SJSA1 (cell line): ENCODE data around the gene IL12RB1. TPM values are rescaled to one million over a fixed set of nuclear protein-coding genes. Genes with fewer than 3 reads are reported as not detected.
"Not testable (repeated sequence)": the region's sequence is repeated elsewhere in the genome, so short reads cannot be mapped to it uniquely, and the experiment has no call there.

Experiments
- DNase-seq, 2 experiments: peaks; one replicate each; pipeline ENCODE4 v3.0.0-alpha.2; 2015 to 2020; ENCODE audit warnings: low spot score in 2 of 2, low read depth in 1 of 2
- H3K27ac ChIP-seq: fragments of 250-450 bp; sonication (Bioruptor Pico); 2 replicates; pipeline ENCODE4 v1.5.1; 2020; ENCODE audit warnings: mild to moderate bottlenecking, moderate library complexity
- H3K27me3 ChIP-seq: fragments of 250-450 bp; sonication (Bioruptor Pico); replicated peaks from 2 replicates; pipeline ENCODE4 v1.5.1; 2020; ENCODE audit warnings: mild to moderate bottlenecking, moderate library complexity
- H3K36me3 ChIP-seq: fragments of 250-450 bp; sonication (Bioruptor Pico); 2 replicates; pipeline ENCODE4 v1.5.1; 2020; ENCODE audit warnings: mild to moderate bottlenecking
- H3K4me1 ChIP-seq: fragments of 250-450 bp; sonication (Bioruptor Pico); replicated peaks from 2 replicates; pipeline ENCODE4 v1.6.1; 2021; ENCODE audit warnings: mild to moderate bottlenecking
- H3K4me3 ChIP-seq: fragments of 250-450 bp; sonication (Bioruptor Pico); 2 replicates; pipeline ENCODE4 v1.5.1; 2020; ENCODE audit warnings: mild to moderate bottlenecking
- H3K9me3 ChIP-seq: fragments of 250-450 bp; sonication (Bioruptor Pico); replicated peaks from 2 replicates; pipeline ENCODE4 v1.5.1; 2020; ENCODE audit warnings: mild to moderate bottlenecking
- total RNA-seq: library from RNA; depleted of rRNA; stranded (reverse); fragments of >200 nt; shearing (Covaris generic); gene quantifications from 2 replicates; pipeline ENCODE4 v1.2.3, GENCODE V29; 2014

IL12RB1 gene
- total RNA-seq, 1 experiment from 2014 or later, result 0.21 TPM

- no peaks in the 10 kb centered on the region for H3K27me3 ChIP-seq
- no peaks in the 10 kb centered on the region for H3K36me3 ChIP-seq
- peaks cover 21% of the 10 kb centered on the region for H3K4me1 ChIP-seq
- no peaks in the 10 kb centered on the region for H3K9me3 ChIP-seq
- no peak overlapping the region for H3K27ac ChIP-seq
- H3K4me3 ChIP-seq, result no peak overlapping the region
- DNase-seq, result no peak
Measured at GRCh38 chr19:18041054-18041453, 45.7 kb downstream of the IL12RB1 start.

GRCh38 chr19:18032102-18032501, 54.6 kb downstream of the IL12RB1 start:
- H3K27ac ChIP-seq, H3K36me3 ChIP-seq, DNase-seq, H3K9me3 ChIP-seq, H3K4me3 ChIP-seq, H3K27me3 ChIP-seq: not testable (repeated sequence)
- H3K4me1 ChIP-seq, result peaks cover 20% of the 10 kb centered on the region

- not testable (repeated sequence) for H3K36me3 ChIP-seq, H3K27me3 ChIP-seq, H3K27ac ChIP-seq, H3K4me3 ChIP-seq, DNase-seq, H3K9me3 ChIP-seq
- peaks cover 20% of the 10 kb centered on the region for H3K4me1 ChIP-seq
Measured at GRCh38 chr19:18031401-18031800, 55.3 kb downstream of the IL12RB1 start.

- H3K36me3 ChIP-seq, result no peaks in the 10 kb centered on the region
- H3K27ac ChIP-seq, result no peak overlapping the region
- peak; percentile 48 to 76 for DNase-seq
- H3K4me1 ChIP-seq, result peaks cover 9% of the 10 kb centered on the region
- H3K9me3 ChIP-seq, result no peaks in the 10 kb centered on the region
- H3K4me3 ChIP-seq, result no peak overlapping the region
- no peaks in the 10 kb centered on the region for H3K27me3 ChIP-seq
Measured at GRCh38 chr19:18029617-18030338, 57.0 kb downstream of the IL12RB1 start.

- no peak overlapping the region for H3K4me3 ChIP-seq
- no peaks in the 10 kb centered on the region for H3K36me3 ChIP-seq
- no peak for DNase-seq
- peaks cover 14% of the 10 kb centered on the region for H3K4me1 ChIP-seq
- H3K27me3 ChIP-seq, result no peaks in the 10 kb centered on the region
- H3K9me3 ChIP-seq, result no peaks in the 10 kb centered on the region
- H3K27ac ChIP-seq, result no peak overlapping the region
Measured at GRCh38 chr19:18027151-18027550, 59.6 kb downstream of the IL12RB1 start.

GRCh38 chr19:18023622-18024251, 63.0 kb downstream of the IL12RB1 start:
- Histone ChIP-seq H3K4me1 (peaks cover 31% of the 10 kb centered on the region), H3K27me3 (no peaks in the 10 kb centered on the region), H3K4me3 (no peak overlapping the region), H3K36me3 (no peaks in the 10 kb centered on the region), H3K27ac (no peak overlapping the region), H3K9me3 (no peaks in the 10 kb centered on the region)
- no peak for DNase-seq

GRCh38 chr19:18021121-18021755, 65.5 kb downstream of the IL12RB1 start:
- Histone ChIP-seq H3K27ac (peak overlapping the region; percentile 68), H3K9me3 (no peaks in the 10 kb centered on the region), H3K27me3 (no peaks in the 10 kb centered on the region), H3K4me1 (peaks cover 31% of the 10 kb centered on the region), H3K36me3 (no peaks in the 10 kb centered on the region), H3K4me3 (no peak overlapping the region)
- DNase-seq, result peak; percentile 91 to 94

GRCh38 chr19:18020212-18021085, 66.3 kb downstream of the IL12RB1 start:
- no peaks in the 10 kb centered on the region for H3K27me3 ChIP-seq
- H3K4me1 ChIP-seq, result peaks cover 31% of the 10 kb centered on the region
- H3K27ac ChIP-seq, result no peak overlapping the region
- no peak overlapping the region for H3K4me3 ChIP-seq
- H3K36me3 ChIP-seq, result peaks cover 3% of the 10 kb centered on the region
- DNase-seq, result peak; percentile 35 to 70
- H3K9me3 ChIP-seq, result no peaks in the 10 kb centered on the region

GRCh38 chr19:18017275-18018083, 69.3 kb downstream of the IL12RB1 start:
- no peaks in the 10 kb centered on the region for H3K9me3 ChIP-seq
- H3K4me3 ChIP-seq, result no peak overlapping the region
- peaks cover 28% of the 10 kb centered on the region for H3K4me1 ChIP-seq
- no peaks in the 10 kb centered on the region for H3K27me3 ChIP-seq
- no peak for DNase-seq
- H3K36me3 ChIP-seq, result peaks cover 20% of the 10 kb centered on the region
- no peak overlapping the region for H3K27ac ChIP-seq

- Histone ChIP-seq H3K27ac (no peak overlapping the region), H3K4me3 (no peak overlapping the region), H3K9me3 (no peaks in the 10 kb centered on the region), H3K36me3 (peaks cover 28% of the 10 kb centered on the region), H3K27me3 (no peaks in the 10 kb centered on the region), H3K4me1 (peaks cover 16% of the 10 kb centered on the region)
- DNase-seq, result no peak
Measured at GRCh38 chr19:18016209-18016910, 70.4 kb downstream of the IL12RB1 start.

GRCh38 chr19:18014197-18014596, 72.5 kb downstream of the IL12RB1 start:
- Histone ChIP-seq H3K9me3 (no peaks in the 10 kb centered on the region), H3K4me3 (no peak overlapping the region), H3K36me3 (peaks cover 47% of the 10 kb centered on the region), H3K27ac (no peak overlapping the region), H3K27me3 (no peaks in the 10 kb centered on the region), H3K4me1 (peaks cover 6% of the 10 kb centered on the region)
- DNase-seq, result no peak

GRCh38 chr19:18013210-18014111, 73.3 kb downstream of the IL12RB1 start:
- Histone ChIP-seq H3K36me3 (peaks cover 54% of the 10 kb centered on the region), H3K9me3 (no peaks in the 10 kb centered on the region), H3K27ac (no peak overlapping the region), H3K27me3 (no peaks in the 10 kb centered on the region), H3K4me3 (no peak overlapping the region), H3K4me1 (peaks cover 13% of the 10 kb centered on the region)
- DNase-seq, result no peak
